ENCODE data around the gene NLRP12.
"Not testable (repeated sequence)": the region's sequence is repeated elsewhere in the genome, so short reads cannot be mapped to it uniquely, and the experiment has no call there.

The NLRP12 gene, protein sequence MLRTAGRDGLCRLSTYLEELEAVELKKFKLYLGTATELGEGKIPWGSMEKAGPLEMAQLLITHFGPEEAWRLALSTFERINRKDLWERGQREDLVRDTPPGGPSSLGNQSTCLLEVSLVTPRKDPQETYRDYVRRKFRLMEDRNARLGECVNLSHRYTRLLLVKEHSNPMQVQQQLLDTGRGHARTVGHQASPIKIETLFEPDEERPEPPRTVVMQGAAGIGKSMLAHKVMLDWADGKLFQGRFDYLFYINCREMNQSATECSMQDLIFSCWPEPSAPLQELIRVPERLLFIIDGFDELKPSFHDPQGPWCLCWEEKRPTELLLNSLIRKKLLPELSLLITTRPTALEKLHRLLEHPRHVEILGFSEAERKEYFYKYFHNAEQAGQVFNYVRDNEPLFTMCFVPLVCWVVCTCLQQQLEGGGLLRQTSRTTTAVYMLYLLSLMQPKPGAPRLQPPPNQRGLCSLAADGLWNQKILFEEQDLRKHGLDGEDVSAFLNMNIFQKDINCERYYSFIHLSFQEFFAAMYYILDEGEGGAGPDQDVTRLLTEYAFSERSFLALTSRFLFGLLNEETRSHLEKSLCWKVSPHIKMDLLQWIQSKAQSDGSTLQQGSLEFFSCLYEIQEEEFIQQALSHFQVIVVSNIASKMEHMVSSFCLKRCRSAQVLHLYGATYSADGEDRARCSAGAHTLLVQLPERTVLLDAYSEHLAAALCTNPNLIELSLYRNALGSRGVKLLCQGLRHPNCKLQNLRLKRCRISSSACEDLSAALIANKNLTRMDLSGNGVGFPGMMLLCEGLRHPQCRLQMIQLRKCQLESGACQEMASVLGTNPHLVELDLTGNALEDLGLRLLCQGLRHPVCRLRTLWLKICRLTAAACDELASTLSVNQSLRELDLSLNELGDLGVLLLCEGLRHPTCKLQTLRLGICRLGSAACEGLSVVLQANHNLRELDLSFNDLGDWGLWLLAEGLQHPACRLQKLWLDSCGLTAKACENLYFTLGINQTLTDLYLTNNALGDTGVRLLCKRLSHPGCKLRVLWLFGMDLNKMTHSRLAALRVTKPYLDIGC
- 0 reads per million in 4 donors for total RNA-seq

DNA sequence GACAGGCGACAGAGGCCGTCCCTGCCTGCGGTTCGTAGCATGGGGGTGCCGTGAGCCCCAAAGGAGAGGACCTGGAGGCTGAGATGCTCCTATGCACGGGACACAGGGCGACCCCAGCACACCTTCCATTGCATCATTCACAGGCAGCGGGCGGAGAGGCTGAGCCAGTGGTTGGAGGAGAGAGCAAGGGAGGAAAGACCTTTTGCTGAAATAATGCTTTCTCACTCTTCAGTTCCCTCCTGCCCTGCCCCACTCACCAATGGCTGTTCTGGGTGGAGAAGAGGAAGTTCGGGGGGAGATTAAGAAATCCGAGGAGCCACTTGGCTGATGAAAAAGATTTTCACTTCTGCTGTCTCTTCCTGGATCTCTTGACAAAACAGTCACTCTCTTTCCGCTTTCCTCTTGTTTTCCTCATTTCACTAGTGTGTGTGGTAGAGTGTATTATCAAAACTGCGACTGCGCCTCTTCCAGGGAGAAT, at the start of gene NLRP12:
Gene NLRP12 (minus strand): TSS at position 181 of the 478 bp plus-strand sequence. CDS start 140 bp downstream, at position 41.
- DNase-seq: no peak

DNA sequence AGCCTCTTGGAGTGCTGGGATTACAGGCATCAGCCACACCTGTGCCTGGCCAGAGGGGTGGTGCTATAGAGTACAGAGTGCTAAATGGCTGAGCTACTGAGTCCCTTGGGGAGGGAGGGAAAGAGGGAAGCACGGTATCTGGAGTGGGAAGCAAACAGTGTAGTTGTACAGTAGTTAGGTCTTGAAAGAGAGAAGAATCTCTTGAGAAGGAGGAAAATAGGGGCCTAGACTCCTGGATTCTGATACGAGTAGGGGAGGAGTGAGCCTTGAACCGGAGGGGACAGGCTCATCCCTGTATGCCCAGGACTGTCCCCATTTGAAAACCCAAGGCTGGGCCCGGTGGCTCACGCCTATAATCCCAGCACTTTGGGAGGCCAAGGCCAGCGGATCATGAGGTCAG, 48.6 kb upstream of the NLRP12 start:
- no peak for DNase-seq

DNA sequence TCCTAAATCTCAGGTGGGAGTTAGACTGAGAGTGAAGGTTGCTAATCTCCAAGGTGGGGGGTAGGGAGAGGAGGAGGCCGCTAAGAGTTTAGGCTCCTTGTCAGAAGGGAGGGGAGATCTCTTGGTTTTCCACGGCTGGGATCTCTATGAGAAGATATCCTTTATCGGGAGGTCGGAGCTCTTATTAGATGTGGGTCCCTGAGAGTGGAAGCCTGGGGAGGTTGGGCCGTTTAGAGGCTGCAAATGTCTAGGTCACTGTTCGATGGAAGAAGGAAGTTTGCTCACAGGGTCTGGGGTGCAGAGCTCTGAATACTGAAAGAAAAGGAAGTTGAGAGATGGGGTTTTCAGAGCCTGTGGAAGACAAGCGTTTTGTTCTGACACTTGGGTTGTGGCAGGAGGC, 47.3 kb upstream of the NLRP12 start:
- DNase-seq: no peak

DNA sequence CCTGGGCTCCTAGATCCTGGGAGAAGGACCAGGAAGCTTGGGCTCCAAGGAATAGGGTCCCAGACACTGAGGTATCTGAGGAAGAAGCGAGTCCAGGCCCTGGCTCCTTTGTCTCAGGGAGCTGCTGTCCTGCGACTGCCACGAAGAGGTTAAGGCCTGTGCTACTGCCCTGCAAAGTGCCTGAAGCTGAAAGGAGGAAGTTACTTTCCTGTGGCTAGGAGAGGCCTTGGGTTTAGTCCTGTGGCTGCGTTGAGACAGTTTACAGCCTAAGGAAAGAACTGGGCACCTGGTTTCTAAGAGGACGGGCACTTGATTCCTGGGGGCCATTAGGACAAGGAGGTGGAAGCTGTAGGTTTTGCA, 46.4 kb upstream of the NLRP12 start:
- DNase-seq: no peak

DNA sequence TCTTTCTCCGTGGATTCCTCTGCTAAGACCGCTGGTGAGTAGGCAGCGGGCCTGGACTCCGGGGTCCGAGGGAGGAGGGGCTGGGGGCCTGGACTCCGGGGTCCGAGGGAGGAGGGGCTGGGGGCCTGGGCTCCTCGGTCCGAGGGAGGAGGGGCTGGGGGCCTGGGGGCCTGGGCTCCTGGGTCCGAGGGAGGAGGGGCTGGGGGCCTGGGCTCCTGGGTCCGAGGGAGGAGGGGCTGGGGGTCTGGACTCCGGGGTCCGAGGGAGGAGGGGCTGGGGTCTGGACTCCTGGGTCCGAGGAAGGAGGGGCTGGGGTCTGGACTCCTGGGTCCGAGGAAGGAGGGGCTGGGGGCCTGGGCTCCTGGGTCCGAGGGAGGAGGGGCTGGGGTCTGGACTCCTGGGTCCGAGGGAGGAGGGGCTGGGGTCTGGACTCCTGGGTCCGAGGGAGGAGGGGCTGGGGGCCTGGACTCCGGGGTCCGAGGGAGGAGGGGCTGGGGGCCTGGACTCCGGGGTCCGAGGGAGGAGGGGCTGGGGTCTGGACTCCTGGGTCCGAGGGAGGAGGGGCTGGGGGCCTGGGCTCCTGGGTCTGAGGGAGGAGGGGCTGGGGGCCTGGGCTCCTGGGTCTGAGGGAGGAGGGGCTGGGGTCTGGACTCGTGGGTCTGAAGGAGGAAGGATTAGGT, 45.8 kb upstream of the NLRP12 start:
- not testable (repeated sequence) for DNase-seq

DNA sequence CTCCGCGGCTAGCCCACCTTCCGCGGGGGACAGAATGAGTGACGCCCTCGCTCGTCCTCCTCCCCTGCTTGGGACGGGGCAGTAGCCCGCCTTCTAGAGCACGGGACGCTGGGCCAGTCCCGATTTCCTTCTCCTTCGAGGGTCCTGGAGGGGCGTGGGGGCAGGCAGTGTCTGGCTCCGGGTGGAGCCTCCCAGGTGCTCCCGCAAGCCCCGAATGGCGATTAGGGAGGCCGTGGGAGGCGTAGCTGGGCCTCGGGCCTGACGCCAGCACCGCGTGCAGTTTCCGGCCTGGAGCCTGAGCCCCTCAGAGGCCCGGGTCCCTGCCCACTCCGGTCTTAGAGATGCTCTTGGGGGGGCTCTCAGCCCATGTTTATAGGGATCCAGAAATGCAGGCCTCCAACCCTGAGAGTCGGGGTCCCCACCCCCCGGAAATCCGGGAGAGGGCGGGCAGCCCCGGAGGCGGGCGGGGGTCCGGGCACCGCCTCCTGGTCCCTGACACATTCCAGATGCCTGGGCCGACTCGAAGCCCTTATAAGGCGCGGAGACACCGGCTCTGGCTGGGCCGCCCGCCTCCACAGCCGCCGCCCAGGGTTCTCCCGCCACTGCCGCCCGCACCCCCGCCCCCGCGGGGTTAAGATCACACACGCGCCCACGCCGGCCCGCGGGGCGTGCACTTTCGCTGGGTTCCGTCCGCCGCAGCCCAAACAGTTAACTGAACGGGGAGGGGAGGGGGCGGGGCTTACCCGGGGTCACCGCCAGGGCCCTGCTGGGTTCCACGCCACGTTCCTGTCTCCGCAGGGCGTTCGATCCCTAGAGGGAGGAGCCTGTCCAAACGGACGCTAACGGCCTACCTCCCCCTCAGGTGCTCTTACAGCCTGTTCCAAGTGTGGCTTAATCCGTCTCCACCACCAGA, 45.0 kb upstream of the NLRP12 start:
- peak; percentile 85 to 93 (median 87) for DNase-seq

DNA sequence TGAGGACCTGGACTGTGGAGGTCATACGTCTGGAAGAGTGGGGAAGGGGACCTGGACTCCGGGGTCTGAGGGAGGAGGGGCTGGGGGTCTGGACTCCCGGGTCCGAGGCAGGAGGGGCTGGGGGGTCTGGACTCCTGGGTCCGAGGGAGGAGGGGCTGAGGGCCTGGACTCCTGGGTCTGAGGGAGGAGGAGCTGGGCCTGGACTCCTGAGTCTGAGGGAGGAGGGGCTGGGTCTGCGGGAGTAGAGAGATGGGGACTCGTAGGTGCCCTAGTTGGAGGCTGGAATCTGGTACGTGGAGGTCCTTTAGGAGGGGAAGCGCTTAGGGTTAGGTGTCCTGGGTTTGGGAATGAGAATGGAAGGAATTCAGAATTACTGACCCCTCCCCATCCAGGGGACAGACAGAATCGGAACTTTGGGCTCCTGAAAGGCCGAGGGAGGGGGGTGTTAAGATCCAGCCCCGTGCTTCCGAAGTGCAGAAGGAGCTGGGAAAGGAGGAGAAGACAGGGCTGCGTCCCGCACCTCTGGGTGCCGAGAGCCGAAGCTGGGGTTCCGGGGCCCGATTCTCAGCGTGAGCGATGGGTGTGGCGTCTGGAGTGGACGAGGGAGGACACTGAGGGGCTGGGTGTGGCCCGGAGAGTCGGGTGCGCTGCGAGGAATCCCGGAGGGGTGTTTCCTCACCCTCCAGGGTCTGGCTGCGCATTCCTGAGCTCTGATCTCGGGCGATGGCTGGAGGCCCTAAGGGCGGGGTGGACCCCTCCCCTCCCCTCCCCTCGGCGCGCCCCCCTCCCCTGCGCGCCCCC, 44.2 kb upstream of the NLRP12 start:
- peak; percentile 30 to 50 (median 47) for DNase-seq

DNA sequence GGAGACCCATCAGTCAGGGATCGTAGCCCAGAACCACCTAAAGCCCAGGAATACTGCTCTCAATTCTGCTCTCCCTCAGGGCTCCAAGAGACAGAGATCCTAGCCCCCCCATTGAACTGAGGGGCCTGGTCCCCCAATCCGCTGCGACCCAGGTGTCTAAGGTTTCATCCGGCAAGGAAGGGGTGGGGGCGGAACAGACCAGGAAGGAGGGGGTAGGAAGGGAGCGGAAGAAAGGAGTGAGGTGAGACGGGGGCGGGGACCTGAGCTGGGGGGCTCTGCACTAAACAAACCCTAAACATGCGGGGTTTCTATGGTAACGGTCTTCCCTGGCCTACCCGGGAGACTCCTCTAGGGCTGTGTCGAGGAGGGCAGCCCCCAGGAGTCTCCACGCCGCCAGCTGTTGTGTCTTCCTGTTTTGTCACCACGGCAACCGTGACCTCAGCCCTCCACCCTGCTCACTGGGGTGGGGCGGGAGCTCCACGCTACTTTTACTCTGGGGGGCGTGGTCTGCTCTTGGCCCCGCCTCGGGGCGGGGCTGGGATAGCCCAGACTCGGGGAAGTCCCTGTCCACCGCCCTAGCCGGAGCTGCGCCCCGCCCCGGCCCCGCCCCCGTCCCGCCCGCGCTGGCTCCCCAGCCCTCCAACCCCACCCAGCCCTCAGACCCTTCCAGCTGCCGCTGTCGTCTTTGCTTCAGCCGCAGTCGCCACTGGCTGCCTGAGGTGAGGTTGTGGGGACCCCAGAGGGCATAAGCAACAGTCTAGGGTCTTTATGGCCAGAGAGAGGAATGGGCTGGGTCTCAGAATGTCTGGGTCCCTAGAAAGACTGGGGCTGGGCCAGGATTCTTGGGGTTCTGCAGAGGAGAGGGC, 43.3 kb upstream of the NLRP12 start, which contains the start of gene MYADM:
Gene MYADM (plus strand): TSS at position 659 of the 866 bp plus-strand sequence. CDS start 5,647 bp downstream, outside the sequence.
- peak; percentile 98 to 100 (median 99) for DNase-seq

DNA sequence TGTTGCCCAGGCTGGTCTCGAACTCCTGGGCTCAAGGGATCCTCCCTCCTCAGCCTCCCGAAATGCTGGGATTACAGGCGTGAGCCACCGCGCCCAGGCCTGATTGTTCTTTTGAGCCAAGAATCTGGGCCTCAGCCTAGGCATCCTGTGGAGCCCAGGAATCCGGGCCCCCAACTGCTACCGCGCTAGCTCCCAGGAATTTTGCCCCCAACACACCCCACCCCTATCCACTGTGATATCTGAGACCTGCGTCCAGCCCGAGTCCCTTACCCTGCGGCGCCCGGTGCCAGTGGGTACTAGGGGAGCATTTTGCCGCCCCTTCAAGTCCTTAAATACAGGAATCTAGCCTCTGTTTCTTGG, 42.7 kb upstream of the NLRP12 start:
- no peak for DNase-seq

DNA sequence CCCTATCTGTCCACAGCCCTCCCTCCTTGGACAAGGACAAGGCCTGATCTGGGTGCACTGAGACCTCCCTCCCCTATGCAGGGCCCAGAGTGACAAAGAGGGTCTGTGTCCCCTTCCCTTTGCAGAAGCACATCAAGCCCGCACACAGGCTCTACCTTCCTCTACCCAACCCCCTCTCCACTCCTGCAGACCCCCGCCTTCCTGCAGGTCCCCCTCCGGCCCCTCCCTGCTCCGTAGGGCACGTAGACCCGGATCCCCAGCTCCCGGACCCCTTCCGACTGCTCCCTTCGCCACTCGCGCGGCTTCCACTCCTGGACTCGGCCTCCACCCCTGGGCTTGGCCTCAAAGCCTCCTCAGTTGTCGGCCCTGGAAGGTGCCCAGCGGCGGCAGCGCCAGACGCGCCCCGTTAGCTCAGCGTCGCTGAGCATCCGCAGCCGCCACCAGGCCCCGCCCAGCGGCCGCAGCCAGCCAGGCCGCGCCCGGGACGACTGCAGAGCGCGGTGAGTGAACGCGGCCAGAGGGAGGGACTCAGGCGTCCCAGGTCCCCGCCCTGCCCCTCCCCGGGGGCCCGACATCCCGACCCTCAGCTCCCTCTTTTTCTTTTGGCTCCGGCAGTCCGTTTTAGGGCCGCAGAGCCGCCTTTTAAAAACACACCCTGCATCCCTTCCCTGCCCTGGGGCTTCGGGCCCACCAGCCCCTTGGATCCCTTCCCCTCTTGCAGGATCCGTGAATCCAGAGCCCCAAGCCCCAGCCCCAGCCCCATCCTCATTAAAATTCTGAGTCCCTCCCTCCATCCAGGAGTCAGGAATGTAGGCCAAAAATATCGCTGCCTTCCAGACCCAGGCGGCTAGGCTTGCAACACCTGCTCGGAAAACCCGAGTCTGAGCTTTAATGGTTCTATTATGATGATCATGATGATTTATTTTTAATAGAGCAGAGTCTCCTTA, 42.1 kb upstream of the NLRP12 start:
- DNase-seq: peak in 4 of 5 donors; percentile 31 to 73 (median 66)

DNA sequence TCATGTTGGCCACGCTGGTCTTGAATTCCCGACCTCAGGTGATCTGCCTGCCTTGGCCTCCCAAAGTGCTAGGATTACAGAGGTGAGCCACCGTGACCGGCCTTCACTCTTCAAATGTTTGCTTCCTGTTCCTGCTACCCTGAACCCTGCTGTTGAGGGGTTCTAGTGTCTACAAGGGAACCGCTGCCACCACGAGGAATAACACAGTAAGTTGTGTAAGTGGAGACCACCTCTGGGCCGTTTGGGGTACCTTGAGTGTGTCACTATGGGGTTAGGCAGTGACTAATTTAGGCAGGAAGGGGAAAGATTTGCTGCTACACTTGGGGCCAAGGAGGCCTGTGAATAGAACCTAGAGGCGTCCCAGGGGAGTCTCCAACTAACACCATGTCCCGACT, 41.4 kb upstream of the NLRP12 start:
- DNase-seq: no peak

DNA sequence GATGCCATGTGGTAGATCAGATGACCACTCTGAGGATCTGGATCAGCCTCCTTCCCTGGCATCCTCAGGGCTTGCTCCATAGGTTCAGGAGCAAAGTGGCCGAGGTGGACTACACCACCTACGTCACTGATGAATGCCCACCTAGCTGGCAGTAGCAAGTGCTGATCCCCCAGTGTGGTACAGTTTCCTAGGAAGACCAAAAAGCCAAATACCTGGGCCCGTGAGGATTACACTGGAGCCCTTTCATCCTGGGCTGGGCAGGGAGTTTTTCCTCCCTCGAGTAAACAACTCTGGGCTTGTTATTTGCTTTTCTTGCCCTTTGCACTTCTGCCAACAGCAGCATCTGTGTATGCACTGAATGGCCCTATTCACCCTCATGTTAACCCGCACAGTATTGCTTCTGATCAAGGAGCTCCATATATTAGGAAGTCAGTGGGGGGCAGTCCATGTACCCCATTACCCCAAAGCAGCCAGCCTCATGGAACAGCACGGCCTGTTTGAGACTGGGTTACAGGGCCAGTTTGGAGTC, 40.3 kb upstream of the NLRP12 start:
- no peak for DNase-seq

DNA sequence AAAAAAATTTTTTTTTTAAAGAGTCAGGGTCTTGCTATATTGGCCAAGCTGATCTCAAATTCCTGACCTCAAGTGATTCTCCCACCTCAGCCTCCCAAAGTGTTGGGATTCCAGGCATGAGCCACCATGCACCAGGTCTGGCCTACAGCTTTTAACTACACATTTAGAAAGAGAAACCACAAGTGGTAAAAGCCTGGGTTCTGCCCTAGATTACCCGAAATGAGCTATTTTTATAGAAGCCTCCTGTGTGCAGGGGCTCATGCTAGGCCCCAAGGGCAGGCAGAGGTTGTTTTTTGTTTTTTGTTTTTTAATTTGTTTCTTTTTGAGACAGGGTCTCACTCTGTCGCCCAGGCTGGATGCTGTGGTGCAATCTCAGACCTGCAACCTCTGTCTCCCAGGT, 29.6 kb upstream of the NLRP12 start:
- peak in 1 of 5 donors; percentile 50 for DNase-seq

DNA sequence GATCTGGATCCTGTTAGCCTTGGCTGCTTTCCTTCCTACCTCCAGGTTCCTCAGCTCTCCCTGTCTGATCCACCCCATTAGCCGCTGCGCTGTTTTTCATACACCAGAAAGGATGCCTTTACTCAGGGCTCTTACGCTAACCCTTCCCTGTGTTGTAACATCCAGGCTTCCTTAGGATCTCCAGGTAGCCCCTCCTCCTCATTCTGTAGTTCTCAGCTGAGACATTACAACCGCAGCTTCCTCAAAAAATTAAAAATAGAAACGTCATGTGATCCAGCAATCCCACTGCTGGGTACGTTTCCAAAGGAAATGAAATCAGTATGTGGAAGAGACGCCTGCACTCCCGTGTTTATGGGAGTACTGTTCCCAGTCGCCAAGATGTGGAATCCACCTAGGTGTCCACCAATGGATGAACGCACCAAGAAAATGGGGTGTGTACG, 25.1 kb upstream of the NLRP12 start:
- DNase-seq: no peak

DNA sequence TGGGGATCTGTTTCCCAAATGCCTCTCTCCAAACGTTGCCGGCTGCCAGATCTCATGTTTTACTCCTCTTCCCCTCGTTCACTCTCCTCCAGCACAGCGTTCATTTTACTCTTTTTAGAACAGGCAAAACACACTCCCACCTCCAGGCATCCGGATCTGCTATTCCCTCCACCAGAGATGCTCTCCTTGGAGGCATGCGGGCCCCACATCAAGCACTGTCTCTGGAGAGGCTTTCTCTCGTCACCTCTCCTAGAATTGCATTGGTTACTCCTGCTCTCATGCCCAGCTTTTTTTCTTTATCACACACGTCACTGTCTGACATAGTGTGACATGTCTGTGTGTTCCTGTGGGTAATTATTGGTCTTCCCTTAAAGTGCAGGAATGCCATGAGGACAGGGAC, 23.4 kb upstream of the NLRP12 start:
- no peak for DNase-seq

DNA sequence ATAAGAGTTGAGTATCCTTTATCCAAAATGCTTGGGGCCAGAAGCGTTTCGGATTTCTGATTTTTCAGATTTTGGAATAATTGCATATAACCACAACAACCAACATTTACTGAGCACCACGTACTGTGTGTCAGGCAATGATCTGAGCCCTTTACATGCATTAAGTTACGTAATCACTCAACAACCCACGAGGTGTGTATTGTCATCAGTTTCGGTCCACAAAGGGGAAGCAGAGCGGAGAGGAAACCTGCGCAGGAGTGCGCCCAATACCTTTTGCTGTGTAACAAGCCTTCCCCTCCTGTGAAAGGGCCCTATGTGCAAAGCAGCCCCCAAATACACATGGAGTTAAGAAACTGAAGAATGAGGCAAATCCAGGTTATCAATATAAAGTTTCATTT, 20.7 kb upstream of the NLRP12 start:
- no peak for DNase-seq

DNA sequence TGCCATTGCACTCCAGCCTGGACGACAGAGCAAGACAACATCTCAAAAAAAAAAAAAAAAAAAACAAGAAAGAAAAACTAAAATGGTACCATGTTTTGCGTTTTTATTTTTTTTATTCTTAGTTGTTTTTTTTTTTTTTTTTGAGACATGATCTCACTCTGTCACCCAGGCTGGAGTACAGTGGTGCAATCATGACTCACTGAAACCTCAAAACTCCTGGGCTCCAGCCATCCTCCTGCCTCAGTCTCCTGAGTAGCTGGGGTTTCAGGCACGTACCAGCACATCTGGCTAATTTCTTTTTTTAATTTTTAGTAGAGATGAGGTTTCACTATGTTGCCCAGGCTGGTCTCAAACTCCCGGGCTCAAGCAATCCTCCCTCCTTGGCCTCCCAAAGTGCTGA, 16.8 kb upstream of the NLRP12 start:
- not testable (repeated sequence) for DNase-seq

DNA sequence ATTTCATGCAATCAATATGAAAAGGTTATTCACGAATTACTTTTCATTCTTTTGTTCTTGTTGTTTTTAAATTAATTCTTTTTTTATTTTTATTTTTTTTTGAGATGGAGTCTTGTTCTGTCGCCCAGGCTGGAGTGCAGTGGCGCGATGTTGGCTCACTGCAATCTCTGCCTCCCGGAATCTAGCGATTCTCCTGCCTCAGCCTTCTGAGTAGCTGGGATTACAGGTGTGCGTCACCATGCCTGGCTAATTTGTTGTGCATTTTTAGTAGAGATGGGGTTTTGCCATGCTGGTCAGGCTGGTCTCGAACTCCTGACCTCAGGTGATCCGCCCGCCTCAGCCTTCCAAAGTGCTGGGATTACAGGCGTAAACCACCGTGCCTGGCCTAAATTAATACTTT, 16.1 kb upstream of the NLRP12 start:
- DNase-seq: not testable (repeated sequence)
